DND-41 (cell line): Measurements from ENCODE around the gene DSCAM.

ENCODE experiments used
- ATAC-seq: fragments of 200-7000 bp; cut with Tn5 transposase; 3 replicates; pipeline ENCODE4 v1.9.1; 2021; ENCODE audit warnings: low read depth; ENCODE audit not compliant: insufficient read depth
- DNase-seq: peaks from one replicate; pipeline ENCODE4 v3.0.0-alpha.2; 2020
- H2AFZ ChIP-seq: 2 replicates; pipeline ENCODE4 v1.6.0; 2012; ENCODE audit warnings: low read depth, low read length
- H3K27ac ChIP-seq: 2 replicates; pipeline ENCODE4 v1.5.1; 2012; ENCODE audit warnings: low read length, inconsistent platforms
- H3K27me3 ChIP-seq: fragments of 200-600 bp; sonication (generic); 2 replicates; pipeline ENCODE4 v1.6.0; 2012; ENCODE audit warnings: low read length, mild to moderate bottlenecking, inconsistent platforms; ENCODE audit not compliant: insufficient read depth, poor library complexity
- H3K36me3 ChIP-seq: 2 replicates; pipeline ENCODE4 v1.5.1; 2012; ENCODE audit warnings: low read length, inconsistent platforms; ENCODE audit not compliant: insufficient read depth
- H3K4me1 ChIP-seq: 2 replicates; pipeline ENCODE4 v1.5.1; 2012; ENCODE audit warnings: mild to moderate bottlenecking, low read length; ENCODE audit not compliant: insufficient read depth
- H3K4me2 ChIP-seq: 2 replicates; pipeline ENCODE4 v1.6.0; 2012; ENCODE audit warnings: mild to moderate bottlenecking, moderate library complexity, low read length, inconsistent platforms; ENCODE audit not compliant: insufficient read depth
- H3K4me3 ChIP-seq, 2 experiments: fragments of 200-600 bp in 1 of 2; shearing (Covaris generic) in 1 of 2; 2 replicates each; pipeline ENCODE4 v1.5.1; 2012 to 2016; ENCODE audit warnings: inconsistent platforms in 2 of 2, low read length in 2 of 2, mild to moderate bottlenecking in 2 of 2, low read depth in 1 of 2, moderate library complexity in 1 of 2
- H3K79me2 ChIP-seq: 2 replicates; pipeline ENCODE4 v1.6.0; 2012; ENCODE audit warnings: low read length, inconsistent platforms; ENCODE audit not compliant: insufficient read depth
- H3K9ac ChIP-seq: 2 replicates; pipeline ENCODE4 v1.6.0; 2012; ENCODE audit warnings: low read depth, mild to moderate bottlenecking, inconsistent platforms, low read length, moderate library complexity
- H3K9me3 ChIP-seq: 2 replicates; pipeline ENCODE4 v1.5.1; 2012; ENCODE audit warnings: low read length, moderate library complexity, mild to moderate bottlenecking, inconsistent platforms; ENCODE audit not compliant: insufficient read depth, severe bottlenecking
- H4K20me1 ChIP-seq: 2 replicates; pipeline ENCODE4 v1.6.0; 2012; ENCODE audit warnings: low read length; ENCODE audit not compliant: insufficient read depth
- EZH2 ChIP-seq: IDR thresholded peaks from 3 replicates; pipeline ENCODE4 v1.6.1; 2012; ENCODE audit warnings: borderline replicate concordance, low read depth, mild to moderate bottlenecking, moderate library complexity, low read length, inconsistent platforms; ENCODE audit not compliant: severe bottlenecking
- TF ChIP-seq, protein P1 (sequence below): IDR thresholded peaks from 2 replicates; pipeline ENCODE4 v1.5.1; 2012; ENCODE audit warnings: borderline replicate concordance, low read length, moderate library complexity, mild to moderate bottlenecking; ENCODE audit not compliant: poor library complexity, severe bottlenecking; ENCODE audit errors: extremely low read depth

The DSCAM gene

DNA sequence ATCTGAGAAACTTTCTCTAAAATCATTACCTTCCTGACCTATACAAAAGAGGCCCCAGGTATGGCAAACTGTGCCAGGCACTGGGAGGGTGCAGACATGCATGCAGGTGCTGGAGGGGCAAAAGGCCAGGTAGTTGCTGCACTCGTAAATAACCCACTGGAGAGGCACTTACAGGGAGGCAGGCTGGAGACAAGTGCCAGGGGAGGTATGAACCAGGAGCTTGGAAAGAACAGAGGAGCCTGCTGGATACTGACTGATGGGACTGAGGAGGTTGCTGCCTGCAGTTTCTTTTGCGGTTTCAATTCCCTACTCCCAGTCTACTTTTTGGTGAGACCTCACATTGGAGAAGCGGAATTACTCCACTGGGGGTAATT lies 113.9 kb downstream of the DSCAM start:
- no peaks in the 10 kb centered on the region for H3K79me2 ChIP-seq
- H2AFZ ChIP-seq = no peak overlapping the region
- H3K27me3 ChIP-seq = peaks cover 10% of the 10 kb centered on the region
- H4K20me1 ChIP-seq = no peaks in the 10 kb centered on the region
- no peaks in the 10 kb centered on the region for H3K9me3 ChIP-seq
- H3K9ac ChIP-seq = no peak overlapping the region
- no peaks in the 10 kb centered on the region for H3K4me1 ChIP-seq
- DNase-seq (no peak), ATAC-seq (no peak)
- TF ChIP-seq EZH2 = no peak
- TF ChIP-seq, protein P1, sequence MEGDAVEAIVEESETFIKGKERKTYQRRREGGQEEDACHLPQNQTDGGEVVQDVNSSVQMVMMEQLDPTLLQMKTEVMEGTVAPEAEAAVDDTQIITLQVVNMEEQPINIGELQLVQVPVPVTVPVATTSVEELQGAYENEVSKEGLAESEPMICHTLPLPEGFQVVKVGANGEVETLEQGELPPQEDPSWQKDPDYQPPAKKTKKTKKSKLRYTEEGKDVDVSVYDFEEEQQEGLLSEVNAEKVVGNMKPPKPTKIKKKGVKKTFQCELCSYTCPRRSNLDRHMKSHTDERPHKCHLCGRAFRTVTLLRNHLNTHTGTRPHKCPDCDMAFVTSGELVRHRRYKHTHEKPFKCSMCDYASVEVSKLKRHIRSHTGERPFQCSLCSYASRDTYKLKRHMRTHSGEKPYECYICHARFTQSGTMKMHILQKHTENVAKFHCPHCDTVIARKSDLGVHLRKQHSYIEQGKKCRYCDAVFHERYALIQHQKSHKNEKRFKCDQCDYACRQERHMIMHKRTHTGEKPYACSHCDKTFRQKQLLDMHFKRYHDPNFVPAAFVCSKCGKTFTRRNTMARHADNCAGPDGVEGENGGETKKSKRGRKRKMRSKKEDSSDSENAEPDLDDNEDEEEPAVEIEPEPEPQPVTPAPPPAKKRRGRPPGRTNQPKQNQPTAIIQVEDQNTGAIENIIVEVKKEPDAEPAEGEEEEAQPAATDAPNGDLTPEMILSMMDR = no peak
- no peak overlapping the region for H3K4me3 ChIP-seq
- no peak overlapping the region for H3K27ac ChIP-seq
- no peak overlapping the region for H3K4me2 ChIP-seq
- H3K36me3 ChIP-seq = no peaks in the 10 kb centered on the region

DNA sequence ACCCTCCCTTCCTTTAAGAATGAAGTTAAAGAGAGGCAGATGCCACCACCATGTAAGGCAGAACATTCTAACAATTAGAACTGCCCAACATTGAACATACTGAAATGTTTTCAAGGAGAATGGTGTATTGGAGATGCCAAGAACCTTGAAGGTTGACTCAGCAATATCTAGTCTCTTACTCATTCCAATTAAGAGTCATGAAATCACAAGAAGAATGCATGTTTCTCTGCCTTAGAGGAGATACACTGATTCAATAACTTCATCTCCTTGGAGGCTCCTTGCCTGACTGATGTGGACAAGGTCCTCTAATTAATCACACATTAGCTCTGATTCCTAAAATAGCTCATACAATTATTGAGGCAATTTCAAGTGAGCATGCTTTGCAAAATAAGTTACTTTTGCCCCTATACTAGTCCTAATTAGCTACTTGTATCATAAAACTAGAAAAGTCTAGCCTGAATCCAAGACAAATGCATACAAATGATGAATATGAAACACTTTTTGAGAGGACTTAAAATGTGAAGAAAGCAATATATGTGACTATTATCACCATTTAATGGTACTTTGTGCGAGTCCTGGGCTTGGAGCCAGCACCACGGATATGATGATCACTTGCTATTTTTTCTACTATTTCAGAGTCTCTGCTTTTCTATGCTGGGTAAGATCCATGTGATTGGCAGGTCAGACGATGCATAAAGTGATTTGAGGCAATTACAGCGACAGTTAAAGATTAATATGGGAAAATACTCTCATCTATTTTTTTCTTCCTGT lies 114.5 kb downstream of the DSCAM start:
- ATAC-seq (no peak), DNase-seq (no peak)
- Histone ChIP-seq H3K27me3 (peaks cover 12% of the 10 kb centered on the region), H3K9me3 (no peaks in the 10 kb centered on the region), H3K4me1 (no peaks in the 10 kb centered on the region), H3K79me2 (no peaks in the 10 kb centered on the region), H4K20me1 (no peaks in the 10 kb centered on the region), H2AFZ (no peak overlapping the region), H3K27ac (no peak overlapping the region), H3K9ac (no peak overlapping the region), H3K4me2 (no peak overlapping the region), H3K4me3 (no peak overlapping the region), H3K36me3 (no peaks in the 10 kb centered on the region)
- TF ChIP-seq, protein P1 = no peak
- TF ChIP-seq EZH2 = no peak

DNA sequence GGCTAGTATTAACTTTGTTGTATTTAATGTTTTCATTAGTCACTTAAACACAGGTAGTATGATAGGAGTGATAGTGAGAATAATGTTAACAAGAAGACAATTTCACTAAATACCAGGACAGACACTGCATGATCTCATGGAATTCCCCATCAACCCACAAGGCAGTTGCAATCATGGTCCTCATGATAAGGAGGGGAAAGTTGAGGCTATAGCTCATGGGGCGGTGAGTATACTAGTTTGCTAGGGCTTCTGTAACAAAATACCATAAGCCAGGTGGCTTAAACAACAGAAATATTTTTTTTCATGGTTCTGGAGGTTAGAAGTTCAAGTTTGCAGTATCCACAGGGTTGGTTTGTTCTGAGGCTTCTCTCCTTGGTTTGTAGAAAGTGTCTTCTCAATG lies 115.8 kb downstream of the DSCAM start:
- no peaks in the 10 kb centered on the region for H3K79me2 ChIP-seq
- no peak overlapping the region for H3K4me3 ChIP-seq
- H3K9ac ChIP-seq = no peak overlapping the region
- H3K27ac ChIP-seq = no peak overlapping the region
- H3K9me3 ChIP-seq = no peaks in the 10 kb centered on the region
- TF ChIP-seq, protein P1 = no peak
- no peak for TF ChIP-seq EZH2
- DNase-seq = no peak
- H3K27me3 ChIP-seq = peaks cover 14% of the 10 kb centered on the region
- H3K4me2 ChIP-seq = no peak overlapping the region
- no peaks in the 10 kb centered on the region for H3K36me3 ChIP-seq
- no peak overlapping the region for H2AFZ ChIP-seq
- no peak for ATAC-seq
- H4K20me1 ChIP-seq = no peaks in the 10 kb centered on the region
- H3K4me1 ChIP-seq = no peaks in the 10 kb centered on the region
